WTC11 (cell line): ENCODE measurements around the gene CAT. TPM values are rescaled to one million over a fixed set of nuclear protein-coding genes. Genes with fewer than 3 reads are reported as not detected.

ENCODE experiments used
- ATAC-seq: fragments of 200-7000 bp; cut with Tn5 transposase; 2 replicates; pipeline ENCODE4 v1.10.0; 2021; ENCODE audit warnings: mild to moderate bottlenecking, moderate library complexity
- CTCF ChIA-PET: fragments of 300-600 bp; sonication (Branson Sonifier 250); formaldehyde crosslinking; loops from one replicate; lab custom pipeline; 2021; ENCODE audit warnings: antibody characterized with exemption; lab: Charles Lee
- POLR2A ChIA-PET: fragments of 350-600 bp; sonication (Branson Sonifier 250); formaldehyde crosslinking; loops from one replicate; lab custom pipeline; 2021; ENCODE audit warnings: antibody characterized with exemption; lab: Charles Lee
- DNase-seq: peaks from one replicate; pipeline ENCODE4 v3.0.0; 2021; ENCODE audit warnings: low spot score
- H3K27ac Mint-ChIP-seq: 2 replicates; pipeline ENCODE4 v1.8.0; 2021; ENCODE audit warnings: mixed read lengths
- H3K27me3 Mint-ChIP-seq: 2 replicates; pipeline ENCODE4 v1.8.0; 2021; ENCODE audit warnings: low read depth, mild to moderate bottlenecking, moderate library complexity, mixed read lengths
- H3K36me3 Mint-ChIP-seq: 2 replicates; pipeline ENCODE4 v1.8.0; 2021; ENCODE audit warnings: mixed read lengths
- H3K4me1 Mint-ChIP-seq: 2 replicates; pipeline ENCODE4 v1.8.0; 2022; ENCODE audit warnings: mixed read lengths
- H3K4me3 Mint-ChIP-seq: 2 replicates; pipeline ENCODE4 v1.8.0; 2021; ENCODE audit warnings: mild to moderate bottlenecking, moderate library complexity, mixed read lengths
- H3K9me3 Mint-ChIP-seq: 2 replicates; pipeline ENCODE4 v1.8.0; 2021; ENCODE audit warnings: mixed read lengths
- ELF4 ChIP-seq: sonication (generic); formaldehyde crosslinking; IDR thresholded peaks from 2 replicates; pipeline ENCODE4 v1.8.1; 2022; ENCODE audit warnings: low read depth, mild to moderate bottlenecking, moderate library complexity, missing genetic modification reagents
- GABPB1 ChIP-seq: sonication (generic); formaldehyde crosslinking; IDR thresholded peaks from 2 replicates; pipeline ENCODE4 v1.8.1; 2023; ENCODE audit warnings: mild to moderate bottlenecking, missing genetic modification reagents
- HMGA2 ChIP-seq: fragments of 250-450 bp; sonication (Bioruptor Pico); IDR thresholded peaks from 2 replicates; pipeline ENCODE4 v1.4.0; 2021; ENCODE audit warnings: mild to moderate bottlenecking, moderate library complexity
- MXD4 ChIP-seq: fragments of 250-450 bp; sonication (Bioruptor Pico); IDR thresholded peaks from 2 replicates; pipeline ENCODE4 v1.8.0; 2021; ENCODE audit warnings: mild to moderate bottlenecking, moderate library complexity, borderline replicate concordance
- NR1H2 ChIP-seq: sonication (generic); formaldehyde crosslinking; IDR thresholded peaks from 2 replicates; pipeline ENCODE4 v1.9.0; 2021; ENCODE audit warnings: mild to moderate bottlenecking, moderate library complexity, missing genetic modification reagents
- RELA ChIP-seq: sonication (generic); formaldehyde crosslinking; IDR thresholded peaks from 2 replicates; pipeline ENCODE4 v1.8.1; 2022; ENCODE audit warnings: missing genetic modification reagents, mild to moderate bottlenecking, borderline replicate concordance
- SP1 ChIP-seq: sonication (generic); formaldehyde crosslinking; conservative IDR thresholded peaks from 2 replicates; pipeline ENCODE4 v1.8.1; 2022; ENCODE audit warnings: missing genetic modification reagents
- TP53 ChIP-seq: sonication (generic); formaldehyde crosslinking; IDR thresholded peaks from 2 replicates; pipeline ENCODE4 v1.8.1; 2023; ENCODE audit warnings: mild to moderate bottlenecking, missing genetic modification reagents
- ZNF121 ChIP-seq: sonication (generic); formaldehyde crosslinking; IDR thresholded peaks from 2 replicates; pipeline ENCODE4 v1.8.0; 2023; ENCODE audit warnings: missing genetic modification reagents
- ZNF219 ChIP-seq: sonication (generic); formaldehyde crosslinking; IDR thresholded peaks from 2 replicates; pipeline ENCODE4 v1.8.0; 2023; ENCODE audit warnings: missing genetic modification reagents, mild to moderate bottlenecking, borderline replicate concordance
- ZNF423 ChIP-seq: fragments of 250-450 bp; sonication (Bioruptor Pico); IDR thresholded peaks from 2 replicates; pipeline ENCODE4 v2.1.2; 2022; ENCODE audit warnings: mild to moderate bottlenecking, moderate library complexity
- ZNF671 ChIP-seq: fragments of 250-450 bp; sonication (Bioruptor Pico); IDR thresholded peaks from 2 replicates; pipeline ENCODE4 v1.8.0; 2021; ENCODE audit warnings: mild to moderate bottlenecking
- total RNA-seq: library from RNA; stranded (reverse); gene quantifications from 3 replicates; pipeline ENCODE4 v1.2.3, GENCODE V29; 2021
- TF ChIP-seq, protein P1 (sequence below): sonication (generic); formaldehyde crosslinking; conservative IDR thresholded peaks from 2 replicates; pipeline ENCODE4 v1.8.1; 2023; ENCODE audit warnings: mild to moderate bottlenecking, low read depth, missing genetic modification reagents, moderate library complexity
- TF ChIP-seq, protein P2 (sequence below): sonication (generic); formaldehyde crosslinking; IDR thresholded peaks from 2 replicates; pipeline ENCODE4 v1.8.0; 2023; ENCODE audit warnings: missing genetic modification reagents
- TF ChIP-seq, protein P3 (sequence below): fragments of 250-450 bp; sonication (Bioruptor Pico); IDR thresholded peaks from 2 replicates; pipeline ENCODE4 v1.9.0; 2021; ENCODE audit warnings: moderate library complexity, mild to moderate bottlenecking, inconsistent platforms, borderline replicate concordance
- TF ChIP-seq, protein P4 (sequence below): sonication (generic); formaldehyde crosslinking; IDR thresholded peaks from 2 replicates; pipeline ENCODE4 v1.8.1; 2022; ENCODE audit warnings: low read depth, missing genetic modification reagents, borderline replicate concordance
- TF ChIP-seq, protein P5 (sequence below): sonication (generic); formaldehyde crosslinking; IDR thresholded peaks from 2 replicates; pipeline ENCODE4 v1.8.0; 2022; ENCODE audit warnings: mild to moderate bottlenecking, missing genetic modification reagents
- TF ChIP-seq, protein P6 (sequence below): sonication (generic); formaldehyde crosslinking; conservative IDR thresholded peaks from 2 replicates; pipeline ENCODE4 v1.8.1; 2022; ENCODE audit warnings: mild to moderate bottlenecking, missing genetic modification reagents
- TF ChIP-seq, protein P7 (sequence below): fragments of 250-450 bp; sonication (Bioruptor Pico); IDR thresholded peaks from 2 replicates; pipeline ENCODE4 v2.1.2; 2022; ENCODE audit warnings: mild to moderate bottlenecking, moderate library complexity
- TF ChIP-seq, protein P8 (sequence below): sonication (generic); formaldehyde crosslinking; IDR thresholded peaks from 2 replicates; pipeline ENCODE4 v1.8.0; 2022; ENCODE audit warnings: mild to moderate bottlenecking, missing genetic modification reagents
- TF ChIP-seq, protein P9 (sequence below): sonication (generic); formaldehyde crosslinking; IDR thresholded peaks from 2 replicates; pipeline ENCODE4 v1.8.0; 2022; ENCODE audit warnings: mild to moderate bottlenecking, missing genetic modification reagents

Gene CAT
- total RNA-seq, 1 experiment from 2014 or later = 9.3 TPM

DNA sequence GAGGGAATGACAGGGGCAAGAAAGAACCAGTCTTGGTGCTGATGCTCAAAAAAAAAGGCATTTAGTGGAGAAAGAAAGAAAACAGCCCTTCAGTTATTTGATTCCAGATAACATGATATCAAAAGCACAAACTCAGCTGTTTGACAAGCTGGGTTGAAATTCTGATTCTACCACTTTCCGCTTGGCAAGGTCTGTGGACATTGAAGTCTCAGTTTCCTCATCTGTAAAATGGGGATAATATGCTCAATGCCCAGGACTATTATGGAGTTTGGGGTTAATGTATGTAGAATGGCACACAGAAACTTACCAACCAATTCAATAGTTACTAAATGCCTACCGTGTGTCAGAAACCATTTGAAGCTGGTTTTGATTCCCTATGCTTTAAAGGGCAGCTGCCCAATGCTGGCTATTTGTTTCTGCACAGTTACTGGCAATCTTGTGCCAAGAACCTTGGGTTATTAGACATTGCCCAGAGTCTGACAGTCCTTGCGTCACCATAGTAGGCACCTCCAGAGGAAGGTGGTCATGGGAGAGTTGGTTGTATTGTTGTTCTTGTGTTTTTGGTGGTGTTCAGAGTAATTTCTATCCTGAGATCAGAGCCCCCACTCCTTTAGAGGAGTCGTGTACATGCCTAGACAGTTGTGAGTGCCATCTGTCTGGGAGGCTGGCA is 55.3 kb downstream of the CAT start:
- ChIA-PET POLR2A (no interaction called here), CTCF (interaction anchor here (2.5 kb wide), 1 partner anchor 320 kb away, joined by 24 read pairs; no protein-coding TSS in a partner anchor)
- ATAC-seq = no peak
- no peak overlapping the region for H3K27ac Mint-ChIP-seq
- no peaks in the 10 kb centered on the region for H3K36me3 Mint-ChIP-seq
- no peak overlapping the region for H3K4me3 Mint-ChIP-seq
- TF ChIP-seq, protein P1, sequence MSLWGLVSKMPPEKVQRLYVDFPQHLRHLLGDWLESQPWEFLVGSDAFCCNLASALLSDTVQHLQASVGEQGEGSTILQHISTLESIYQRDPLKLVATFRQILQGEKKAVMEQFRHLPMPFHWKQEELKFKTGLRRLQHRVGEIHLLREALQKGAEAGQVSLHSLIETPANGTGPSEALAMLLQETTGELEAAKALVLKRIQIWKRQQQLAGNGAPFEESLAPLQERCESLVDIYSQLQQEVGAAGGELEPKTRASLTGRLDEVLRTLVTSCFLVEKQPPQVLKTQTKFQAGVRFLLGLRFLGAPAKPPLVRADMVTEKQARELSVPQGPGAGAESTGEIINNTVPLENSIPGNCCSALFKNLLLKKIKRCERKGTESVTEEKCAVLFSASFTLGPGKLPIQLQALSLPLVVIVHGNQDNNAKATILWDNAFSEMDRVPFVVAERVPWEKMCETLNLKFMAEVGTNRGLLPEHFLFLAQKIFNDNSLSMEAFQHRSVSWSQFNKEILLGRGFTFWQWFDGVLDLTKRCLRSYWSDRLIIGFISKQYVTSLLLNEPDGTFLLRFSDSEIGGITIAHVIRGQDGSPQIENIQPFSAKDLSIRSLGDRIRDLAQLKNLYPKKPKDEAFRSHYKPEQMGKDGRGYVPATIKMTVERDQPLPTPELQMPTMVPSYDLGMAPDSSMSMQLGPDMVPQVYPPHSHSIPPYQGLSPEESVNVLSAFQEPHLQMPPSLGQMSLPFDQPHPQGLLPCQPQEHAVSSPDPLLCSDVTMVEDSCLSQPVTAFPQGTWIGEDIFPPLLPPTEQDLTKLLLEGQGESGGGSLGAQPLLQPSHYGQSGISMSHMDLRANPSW (CRISPR knock-in tag) = no peak
- TF ChIP-seq, protein P2, sequence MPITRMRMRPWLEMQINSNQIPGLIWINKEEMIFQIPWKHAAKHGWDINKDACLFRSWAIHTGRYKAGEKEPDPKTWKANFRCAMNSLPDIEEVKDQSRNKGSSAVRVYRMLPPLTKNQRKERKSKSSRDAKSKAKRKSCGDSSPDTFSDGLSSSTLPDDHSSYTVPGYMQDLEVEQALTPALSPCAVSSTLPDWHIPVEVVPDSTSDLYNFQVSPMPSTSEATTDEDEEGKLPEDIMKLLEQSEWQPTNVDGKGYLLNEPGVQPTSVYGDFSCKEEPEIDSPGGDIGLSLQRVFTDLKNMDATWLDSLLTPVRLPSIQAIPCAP = no peak
- TF ChIP-seq HMGA2 (CRISPR knock-in tag) (no peak), NR1H2 (CRISPR knock-in tag) (no peak)
- TF ChIP-seq, protein P3, sequence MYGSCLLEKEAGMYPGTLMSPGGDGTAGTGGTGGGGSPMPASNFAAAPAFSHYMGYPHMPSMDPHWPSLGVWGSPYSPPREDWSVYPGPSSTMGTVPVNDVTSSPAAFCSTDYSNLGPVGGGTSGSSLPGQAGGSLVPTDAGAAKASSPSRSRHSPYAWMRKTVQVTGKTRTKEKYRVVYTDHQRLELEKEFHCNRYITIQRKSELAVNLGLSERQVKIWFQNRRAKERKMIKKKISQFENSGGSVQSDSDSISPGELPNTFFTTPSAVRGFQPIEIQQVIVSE (CRISPR knock-in tag) = no peak
- H3K4me1 Mint-ChIP-seq = no peaks in the 10 kb centered on the region
- H3K27me3 Mint-ChIP-seq = no peaks in the 10 kb centered on the region
- H3K9me3 Mint-ChIP-seq = no peaks in the 10 kb centered on the region
- no peak for DNase-seq

DNA sequence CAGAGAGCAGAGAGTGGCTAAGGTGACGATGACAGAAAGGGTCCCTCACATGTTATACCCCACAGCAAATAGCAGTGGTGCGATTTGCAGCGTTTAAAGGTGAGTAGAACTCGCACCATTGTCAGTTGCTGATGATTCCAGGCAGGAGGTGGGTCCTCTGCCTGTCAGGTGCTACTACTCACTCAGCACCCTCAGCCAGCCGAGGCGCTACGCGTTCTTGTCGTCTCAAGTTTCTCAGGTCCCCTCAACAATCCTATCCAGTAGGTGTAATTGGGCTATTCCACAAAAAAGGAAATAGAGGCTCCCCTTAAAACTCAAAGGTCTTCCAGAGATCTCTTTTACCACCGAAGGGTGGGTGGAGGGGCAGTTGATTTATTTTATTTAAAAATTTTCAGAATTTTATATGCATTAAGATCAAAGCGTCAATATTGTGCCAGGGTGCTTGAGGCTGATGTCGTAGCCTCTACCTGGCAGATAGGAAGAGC is 56.5 kb downstream of the CAT start:
- DNase-seq (no peak), ATAC-seq (no peak)
- no peak overlapping the region for H3K4me3 Mint-ChIP-seq
- POLR2A ChIA-PET = no interaction called here
- H3K36me3 Mint-ChIP-seq = no peaks in the 10 kb centered on the region
- H3K27me3 Mint-ChIP-seq = no peaks in the 10 kb centered on the region
- no peak for TF ChIP-seq ZNF423
- no peak for TF ChIP-seq TP53
- TF ChIP-seq SP1 (CRISPR knock-in tag) = no peak
- no peak for TF ChIP-seq RELA
- TF ChIP-seq, protein P4, sequence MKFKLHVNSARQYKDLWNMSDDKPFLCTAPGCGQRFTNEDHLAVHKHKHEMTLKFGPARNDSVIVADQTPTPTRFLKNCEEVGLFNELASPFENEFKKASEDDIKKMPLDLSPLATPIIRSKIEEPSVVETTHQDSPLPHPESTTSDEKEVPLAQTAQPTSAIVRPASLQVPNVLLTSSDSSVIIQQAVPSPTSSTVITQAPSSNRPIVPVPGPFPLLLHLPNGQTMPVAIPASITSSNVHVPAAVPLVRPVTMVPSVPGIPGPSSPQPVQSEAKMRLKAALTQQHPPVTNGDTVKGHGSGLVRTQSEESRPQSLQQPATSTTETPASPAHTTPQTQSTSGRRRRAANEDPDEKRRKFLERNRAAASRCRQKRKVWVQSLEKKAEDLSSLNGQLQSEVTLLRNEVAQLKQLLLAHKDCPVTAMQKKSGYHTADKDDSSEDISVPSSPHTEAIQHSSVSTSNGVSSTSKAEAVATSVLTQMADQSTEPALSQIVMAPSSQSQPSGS (CRISPR knock-in tag) = no peak
- TF ChIP-seq ZNF219 = no peak
- TF ChIP-seq, protein P5, sequence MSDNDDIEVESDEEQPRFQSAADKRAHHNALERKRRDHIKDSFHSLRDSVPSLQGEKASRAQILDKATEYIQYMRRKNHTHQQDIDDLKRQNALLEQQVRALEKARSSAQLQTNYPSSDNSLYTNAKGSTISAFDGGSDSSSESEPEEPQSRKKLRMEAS (CRISPR knock-in tag) = no peak
- TF ChIP-seq, protein P6, sequence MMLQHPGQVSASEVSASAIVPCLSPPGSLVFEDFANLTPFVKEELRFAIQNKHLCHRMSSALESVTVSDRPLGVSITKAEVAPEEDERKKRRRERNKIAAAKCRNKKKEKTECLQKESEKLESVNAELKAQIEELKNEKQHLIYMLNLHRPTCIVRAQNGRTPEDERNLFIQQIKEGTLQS (CRISPR knock-in tag) = no peak
- no peak for TF ChIP-seq GABPB1 (CRISPR knock-in tag)
- no peak for TF ChIP-seq ZNF671 (CRISPR knock-in tag)
- TF ChIP-seq, protein P7, sequence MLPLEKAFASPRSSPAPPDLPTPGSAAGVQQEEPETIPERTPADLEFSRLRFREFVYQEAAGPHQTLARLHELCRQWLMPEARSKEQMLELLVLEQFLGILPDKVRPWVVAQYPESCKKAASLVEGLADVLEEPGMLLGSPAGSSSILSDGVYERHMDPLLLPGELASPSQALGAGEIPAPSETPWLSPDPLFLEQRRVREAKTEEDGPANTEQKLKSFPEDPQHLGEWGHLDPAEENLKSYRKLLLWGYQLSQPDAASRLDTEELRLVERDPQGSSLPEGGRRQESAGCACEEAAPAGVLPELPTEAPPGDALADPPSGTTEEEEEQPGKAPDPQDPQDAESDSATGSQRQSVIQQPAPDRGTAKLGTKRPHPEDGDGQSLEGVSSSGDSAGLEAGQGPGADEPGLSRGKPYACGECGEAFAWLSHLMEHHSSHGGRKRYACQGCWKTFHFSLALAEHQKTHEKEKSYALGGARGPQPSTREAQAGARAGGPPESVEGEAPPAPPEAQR (CRISPR knock-in tag) = no peak
- TF ChIP-seq, protein P1 (CRISPR knock-in tag) = no peak
- TF ChIP-seq, protein P8, sequence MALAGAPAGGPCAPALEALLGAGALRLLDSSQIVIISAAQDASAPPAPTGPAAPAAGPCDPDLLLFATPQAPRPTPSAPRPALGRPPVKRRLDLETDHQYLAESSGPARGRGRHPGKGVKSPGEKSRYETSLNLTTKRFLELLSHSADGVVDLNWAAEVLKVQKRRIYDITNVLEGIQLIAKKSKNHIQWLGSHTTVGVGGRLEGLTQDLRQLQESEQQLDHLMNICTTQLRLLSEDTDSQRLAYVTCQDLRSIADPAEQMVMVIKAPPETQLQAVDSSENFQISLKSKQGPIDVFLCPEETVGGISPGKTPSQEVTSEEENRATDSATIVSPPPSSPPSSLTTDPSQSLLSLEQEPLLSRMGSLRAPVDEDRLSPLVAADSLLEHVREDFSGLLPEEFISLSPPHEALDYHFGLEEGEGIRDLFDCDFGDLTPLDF (CRISPR knock-in tag) = no peak
- TF ChIP-seq, protein P9, sequence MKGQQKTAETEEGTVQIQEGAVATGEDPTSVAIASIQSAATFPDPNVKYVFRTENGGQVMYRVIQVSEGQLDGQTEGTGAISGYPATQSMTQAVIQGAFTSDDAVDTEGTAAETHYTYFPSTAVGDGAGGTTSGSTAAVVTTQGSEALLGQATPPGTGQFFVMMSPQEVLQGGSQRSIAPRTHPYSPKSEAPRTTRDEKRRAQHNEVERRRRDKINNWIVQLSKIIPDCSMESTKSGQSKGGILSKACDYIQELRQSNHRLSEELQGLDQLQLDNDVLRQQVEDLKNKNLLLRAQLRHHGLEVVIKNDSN (CRISPR knock-in tag) = no peak
- no peak for TF ChIP-seq ELF4 (CRISPR knock-in tag)
- TF ChIP-seq ZNF121 (CRISPR knock-in tag) = no peak
- no peak for TF ChIP-seq MXD4 (CRISPR knock-in tag)
- CTCF ChIA-PET = interaction anchor here (3.3 kb wide), 1 partner anchor 18 kb away, joined by 17 read pairs; the partner anchor contains the start of gene ELF5
- no peaks in the 10 kb centered on the region for H3K9me3 Mint-ChIP-seq
- H3K4me1 Mint-ChIP-seq = no peaks in the 10 kb centered on the region
- H3K27ac Mint-ChIP-seq = no peak overlapping the region
